ENCODE data around the gene PAGE2B. TPM values are rescaled to one million over a fixed set of nuclear protein-coding genes. Genes with fewer than 3 reads are reported as not detected.

Gene PAGE2B
- total and polyA plus RNA-seq, 9 of the 15 experiments (the other 6 are each of a cell fraction or from before 2014, with no cell fraction given): 1.8 to 36.0 (median 16.5) TPM

DNA sequence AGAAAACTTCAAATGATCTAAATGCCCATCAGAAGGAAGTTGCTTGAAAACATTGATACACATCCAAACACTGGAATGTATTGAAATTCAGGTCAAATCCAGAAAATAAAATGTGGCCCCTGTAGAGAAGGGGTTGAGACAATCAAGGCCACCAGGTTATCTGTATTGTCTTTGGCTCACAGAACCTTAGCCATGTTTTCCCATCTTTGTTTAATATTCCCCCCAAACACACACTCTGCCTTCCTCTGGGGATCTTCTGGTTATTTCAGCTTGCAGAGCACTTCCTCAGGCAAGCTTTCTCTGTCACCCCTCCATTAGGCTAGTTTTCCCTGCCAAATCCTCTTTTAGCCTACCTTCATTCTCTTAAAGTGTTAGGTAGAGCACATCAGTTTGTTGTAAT lies 44.4 kb downstream of the PAGE2B start (continued):
- no peak for TF ChIP-seq ZNF764 (CRISPR knock-in tag; IDR thresholded peaks at IDR 0.05; ENCODE audit: low read depth)
- no peak for TF ChIP-seq FOS (IDR thresholded peaks at IDR 0.05; ENCODE audit: extremely low read depth, insufficient read length)
- no peak for TF ChIP-seq ZNF165 (CRISPR knock-in tag; IDR thresholded peaks at IDR 0.05; ENCODE audit: borderline replicate concordance)
- TF ChIP-seq SRSF9 (IDR thresholded peaks at IDR 0.05; ENCODE audit: borderline replicate concordance, low read depth, low read length): no peak
- TF ChIP-seq HDAC1 (IDR thresholded peaks at IDR 0.05): no peak
- no peak for TF ChIP-seq CBX5 (IDR thresholded peaks at IDR 0.05; ENCODE audit: borderline replicate concordance, low read depth)
- TF ChIP-seq, protein P1, sequence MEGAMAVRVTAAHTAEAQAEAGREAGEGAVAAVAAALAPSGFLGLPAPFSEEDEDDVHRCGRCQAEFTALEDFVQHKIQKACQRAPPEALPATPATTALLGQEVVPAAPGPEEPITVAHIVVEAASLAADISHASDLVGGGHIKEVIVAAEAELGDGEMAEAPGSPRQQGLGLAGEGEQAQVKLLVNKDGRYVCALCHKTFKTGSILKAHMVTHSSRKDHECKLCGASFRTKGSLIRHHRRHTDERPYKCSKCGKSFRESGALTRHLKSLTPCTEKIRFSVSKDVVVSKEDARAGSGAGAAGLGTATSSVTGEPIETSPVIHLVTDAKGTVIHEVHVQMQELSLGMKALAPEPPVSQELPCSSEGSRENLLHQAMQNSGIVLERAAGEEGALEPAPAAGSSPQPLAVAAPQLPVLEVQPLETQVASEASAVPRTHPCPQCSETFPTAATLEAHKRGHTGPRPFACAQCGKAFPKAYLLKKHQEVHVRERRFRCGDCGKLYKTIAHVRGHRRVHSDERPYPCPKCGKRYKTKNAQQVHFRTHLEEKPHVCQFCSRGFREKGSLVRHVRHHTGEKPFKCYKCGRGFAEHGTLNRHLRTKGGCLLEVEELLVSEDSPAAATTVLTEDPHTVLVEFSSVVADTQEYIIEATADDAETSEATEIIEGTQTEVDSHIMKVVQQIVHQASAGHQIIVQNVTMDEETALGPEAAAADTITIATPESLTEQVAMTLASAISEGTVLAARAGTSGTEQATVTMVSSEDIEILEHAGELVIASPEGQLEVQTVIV (CRISPR knock-in tag; IDR thresholded peaks at IDR 0.05; ENCODE audit: borderline replicate concordance): no peak
- TF ChIP-seq ZFP30 (CRISPR knock-in tag; IDR thresholded peaks at IDR 0.05; ENCODE audit: borderline replicate concordance): no peak
- TF ChIP-seq FOXP1 (CRISPR knock-in tag; IDR thresholded peaks at IDR 0.05): no peak
- no peak for TF ChIP-seq TGIF2 (CRISPR knock-in tag; IDR thresholded peaks at IDR 0.05)
- TF ChIP-seq PURB (CRISPR knock-in tag; IDR thresholded peaks at IDR 0.05; ENCODE audit: low read depth): no peak
- TF ChIP-seq ZNF668 (CRISPR knock-in tag; IDR thresholded peaks at IDR 0.05): no peak
- no peak for TF ChIP-seq PPARD (CRISPR knock-in tag; IDR thresholded peaks at IDR 0.05)
